ENCODE measurements around the gene HBE1. TPM values are rescaled to one million over a fixed set of nuclear protein-coding genes. Genes with fewer than 3 reads are reported as not detected.

Gene HBE1
- total and polyA plus RNA-seq, 12 donors = not detected

DNA sequence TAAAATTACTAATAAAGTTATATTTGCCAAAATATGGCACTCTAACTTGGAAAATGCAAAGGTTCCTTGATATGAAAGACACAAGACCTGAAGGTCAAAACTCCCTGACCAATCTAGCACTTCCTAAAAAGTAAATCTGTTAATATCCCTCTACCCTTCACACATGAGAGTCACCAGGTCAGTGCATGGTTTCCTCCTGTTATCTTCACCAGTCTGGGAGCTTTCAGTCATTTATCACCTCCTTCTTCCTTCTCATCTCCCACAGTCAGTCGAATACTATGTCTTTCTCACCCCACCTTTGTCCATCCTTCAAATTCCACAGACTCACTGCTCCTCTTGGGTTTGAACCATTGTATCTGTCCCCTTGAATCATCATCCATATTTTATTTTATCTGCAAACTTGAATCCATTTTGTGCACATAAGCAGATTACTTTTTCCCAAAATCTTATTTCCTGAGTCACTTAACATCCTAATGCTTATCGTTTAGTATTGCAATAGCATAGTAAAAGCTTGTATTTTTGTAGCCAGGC lies 2.6 kb downstream of the HBE1 start:
- ATAC-seq = no peak
- DNase-seq = no peak
- H3K27ac ChIP-seq = no peak overlapping the region
- intact Hi-C loops (cut with DNase I) = no loop called here
- no peak overlapping the region for H3K4me3 ChIP-seq
- no peaks in the 10 kb centered on the region for H3K27me3 ChIP-seq
- peaks cover 0 to 4% (median 0%) of the 10 kb centered on the region in 11 donors for H3K9me3 ChIP-seq
- WGBS, 2 donors = 59 to 63% methylated on average over 2 of the region's 2 CpGs
- H3K4me1 ChIP-seq = no peaks in the 10 kb centered on the region
- TF ChIP-seq, protein P1, sequence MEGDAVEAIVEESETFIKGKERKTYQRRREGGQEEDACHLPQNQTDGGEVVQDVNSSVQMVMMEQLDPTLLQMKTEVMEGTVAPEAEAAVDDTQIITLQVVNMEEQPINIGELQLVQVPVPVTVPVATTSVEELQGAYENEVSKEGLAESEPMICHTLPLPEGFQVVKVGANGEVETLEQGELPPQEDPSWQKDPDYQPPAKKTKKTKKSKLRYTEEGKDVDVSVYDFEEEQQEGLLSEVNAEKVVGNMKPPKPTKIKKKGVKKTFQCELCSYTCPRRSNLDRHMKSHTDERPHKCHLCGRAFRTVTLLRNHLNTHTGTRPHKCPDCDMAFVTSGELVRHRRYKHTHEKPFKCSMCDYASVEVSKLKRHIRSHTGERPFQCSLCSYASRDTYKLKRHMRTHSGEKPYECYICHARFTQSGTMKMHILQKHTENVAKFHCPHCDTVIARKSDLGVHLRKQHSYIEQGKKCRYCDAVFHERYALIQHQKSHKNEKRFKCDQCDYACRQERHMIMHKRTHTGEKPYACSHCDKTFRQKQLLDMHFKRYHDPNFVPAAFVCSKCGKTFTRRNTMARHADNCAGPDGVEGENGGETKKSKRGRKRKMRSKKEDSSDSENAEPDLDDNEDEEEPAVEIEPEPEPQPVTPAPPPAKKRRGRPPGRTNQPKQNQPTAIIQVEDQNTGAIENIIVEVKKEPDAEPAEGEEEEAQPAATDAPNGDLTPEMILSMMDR (IDR thresholded peaks at IDR 0.05) = no peak
- H3K36me3 ChIP-seq = no peaks in the 10 kb centered on the region

DNA sequence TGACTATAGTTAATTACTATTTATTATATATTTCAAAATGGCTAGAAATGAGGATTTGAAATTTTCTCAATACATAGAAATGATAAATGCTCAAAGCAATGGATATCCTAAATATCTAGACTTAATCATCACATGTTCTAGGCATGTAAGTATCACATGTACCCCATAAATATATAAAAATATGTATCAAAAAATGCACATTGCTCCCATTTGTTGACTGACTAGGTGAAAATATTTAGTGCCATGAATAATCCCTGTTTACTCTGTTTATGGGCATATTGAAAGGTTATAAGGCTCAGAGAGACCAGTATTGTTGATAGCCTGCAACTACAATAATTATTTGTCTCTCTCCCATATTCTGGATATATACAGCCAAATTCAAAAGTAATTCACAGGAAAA lies 3.1 kb downstream of the HBE1 start:
- ATAC-seq (no peak), DNase-seq (no peak)

DNA sequence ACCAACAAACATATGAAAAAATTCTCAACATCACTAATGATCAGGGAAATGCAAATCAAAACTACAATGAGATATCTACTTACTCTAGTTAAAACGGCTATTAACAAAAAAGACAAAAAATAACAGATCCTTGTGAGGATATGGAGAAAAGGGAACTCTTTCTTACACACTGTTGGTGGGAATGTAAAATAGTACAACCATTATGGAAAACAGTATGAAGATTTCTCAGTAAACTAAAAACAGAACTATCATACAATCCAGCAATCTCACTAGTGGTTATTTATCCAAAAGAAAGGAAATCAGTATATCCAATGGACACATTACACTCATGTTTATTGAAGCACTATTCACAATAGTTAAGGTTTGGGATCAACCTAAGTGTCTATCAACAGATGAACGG lies 3.9 kb downstream of the HBE1 start:
- DNase-seq = no peak
- Histone ChIP-seq H3K4me3 (no peak overlapping the region), H3K4me1 (no peaks in the 10 kb centered on the region), H3K36me3 (no peaks in the 10 kb centered on the region), H3K9me3 (peaks cover 0 to 9% (median 0%) of the 10 kb centered on the region in 11 donors), H3K27ac (no peak overlapping the region), H3K27me3 (no peaks in the 10 kb centered on the region)
- WGBS, 2 donors = 41 to 59% methylated on average over 2 of the region's 2 CpGs
- TF ChIP-seq, protein P1 (IDR thresholded peaks at IDR 0.05) = no peak
- intact Hi-C loops (cut with DNase I) = no loop called here
- no peak for ATAC-seq

More for the DNA sequence above, 3.1 kb downstream of the HBE1 start:
- intact Hi-C loops (cut with DNase I) = no loop called here
- Histone ChIP-seq H3K27me3 (no peaks in the 10 kb centered on the region), H3K36me3 (no peaks in the 10 kb centered on the region), H3K9me3 (peaks cover 0 to 8% (median 0%) of the 10 kb centered on the region in 11 donors), H3K27ac (no peak overlapping the region), H3K4me1 (no peaks in the 10 kb centered on the region), H3K4me3 (no peak overlapping the region)
- TF ChIP-seq, protein P1 (IDR thresholded peaks at IDR 0.05) = no peak

DNA sequence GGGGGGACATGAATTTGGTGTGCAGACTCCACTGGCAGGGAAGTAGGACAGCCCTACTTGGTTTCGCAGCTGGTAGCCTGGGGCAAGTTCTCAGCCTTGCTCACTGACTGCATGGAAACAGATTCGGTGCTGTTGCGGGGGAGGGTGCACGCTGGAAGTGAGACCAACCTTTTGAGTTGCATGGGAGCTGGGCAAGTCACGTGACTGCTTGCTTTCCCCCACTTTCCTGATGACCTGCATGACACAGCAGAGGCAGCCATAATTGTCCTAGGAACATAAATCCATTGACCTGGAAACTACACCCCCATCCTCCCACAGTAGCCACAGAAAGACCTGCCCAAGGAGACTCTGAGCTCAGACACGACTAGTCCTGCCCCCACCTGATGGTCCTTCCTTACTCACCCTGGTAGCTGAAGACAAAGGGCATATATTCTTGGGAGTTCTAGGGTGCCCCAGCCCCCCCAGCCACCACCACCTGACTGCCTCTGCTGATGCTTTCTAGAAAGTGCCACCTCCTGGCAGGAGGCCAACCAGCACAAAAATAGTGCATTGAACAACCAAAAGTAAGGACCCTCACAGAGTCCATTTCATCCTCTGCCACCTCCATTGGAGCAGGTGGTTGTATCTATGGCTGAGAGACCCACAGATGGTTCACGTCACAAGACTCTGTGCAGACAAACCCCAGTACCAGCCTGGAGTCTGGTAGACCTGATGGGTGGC lies 11.0 kb downstream of the HBE1 start:
- Histone ChIP-seq H3K4me1 (no peaks in the 10 kb centered on the region), H3K9me3 (peaks cover 0 to 17% (median 0%) of the 10 kb centered on the region in 11 donors), H3K4me3 (no peak overlapping the region), H3K27me3 (peaks cover 0 to 9% (median 0%) of the 10 kb centered on the region in 7 donors), H3K36me3 (no peaks in the 10 kb centered on the region), H3K27ac (no peak overlapping the region)
- ATAC-seq = no peak
- DNase-seq = no peak
- intact Hi-C loops (cut with DNase I) = no loop called here
- TF ChIP-seq, protein P1 (IDR thresholded peaks at IDR 0.05) = no peak
- 69 to 75% methylated on average over 7 of the region's 7 CpGs for WGBS, 2 donors
